HepG2 (cell line): ENCODE measurements around the gene STX4. TPM values are rescaled to one million over a fixed set of nuclear protein-coding genes. Genes with fewer than 3 reads are reported as not detected.

Experiments
- ATAC-seq: fragments of 200-7000 bp; cut with Tn5 transposase; 3 replicates; pipeline ENCODE4 v1.9.1; 2020; ENCODE audit warnings: mild to moderate bottlenecking, moderate library complexity
- BruUV-seq: library from RNA; stranded (reverse); fragments of 400-500 nt; replicated peaks from 2 replicates; lab custom pipeline; 2021; lab: Mats Ljungman, UMichigan
- CTCF ChIA-PET: fragments of 300-600 bp; formaldehyde crosslinking; extraction: SDS; loops from one replicate; lab custom pipeline; 2021; ENCODE audit warnings: low total read pairs, inconsistent platforms, low intra/inter-chr PET ratio; lab: Yijun Ruan, JAX
- POLR2A ChIA-PET: fragments of 350-600 bp; sonication (Branson Sonifier 250); formaldehyde crosslinking; loops from one replicate; lab custom pipeline; 2020; ENCODE audit warnings: antibody characterized with exemption, inconsistent platforms; lab: Yijun Ruan, JAX
- DNase-seq: peaks from one replicate; pipeline ENCODE4 v3.0.0-alpha.2; 2015; ENCODE audit warnings: low spot score
- FAIRE-seq: peaks from 3 replicates; lab custom pipeline; 2011; peaks lifted over from hg19 to GRCh38; lab: Jason Lieb, UNC
- H2AFZ ChIP-seq: one replicate; pipeline ENCODE4 v1.6.1; 2011; ENCODE audit warnings: low read length, inconsistent platforms
- H3K27ac ChIP-seq: fragments of 300-600 bp; 3 replicates; pipeline ENCODE4 v1.8.0; 2011; ENCODE audit warnings: mixed run types, mild to moderate bottlenecking, mixed read lengths, low read length, inconsistent platforms; ENCODE audit not compliant: insufficient read depth; ENCODE audit errors: extremely low read length
- H3K27me3 ChIP-seq, 2 experiments: fragments of 200-600 bp in 1 of 2; 2 replicates in 1 of 2; 3 replicates in 1 of 2; pipeline versions ENCODE4 v1.6.0 to v1.8.0; 2011; ENCODE audit warnings: low read length in 2 of 2, mild to moderate bottlenecking in 2 of 2, moderate library complexity in 2 of 2, inconsistent platforms in 1 of 2; ENCODE audit not compliant: insufficient read depth in 2 of 2, control insufficient read depth in 1 of 2
- H3K36me3 ChIP-seq, 2 experiments: fragments of 200-600 bp in 1 of 2; replicated peaks in 1 of 2; 2 replicates in 1 of 2; 3 replicates in 1 of 2; pipeline versions ENCODE4 v1.5.1 to v1.8.0; 2011; ENCODE audit warnings: low read length in 2 of 2, inconsistent platforms in 1 of 2; ENCODE audit not compliant: insufficient read depth in 2 of 2, control insufficient read depth in 1 of 2
- H3K4me1 ChIP-seq: 2 replicates; pipeline ENCODE4 v1.5.1; 2012; ENCODE audit warnings: low read length, inconsistent platforms; ENCODE audit not compliant: insufficient read depth
- H3K4me2 ChIP-seq: 2 replicates; pipeline ENCODE4 v1.6.0; 2011; ENCODE audit warnings: low read depth, low read length, inconsistent platforms
- H3K4me3 ChIP-seq, 3 experiments: fragments of 200-600 bp in 1 of 3; sonication (generic), shearing (Covaris generic) in 1 of 3; replicated peaks in 1 of 3; 2 replicates each; pipeline ENCODE4 v1.5.1; 2011 to 2016; ENCODE audit warnings: low read length in 3 of 3, inconsistent platforms in 2 of 3, low read depth in 2 of 3, mild to moderate bottlenecking in 2 of 3, control low read depth in 1 of 3, mixed read lengths in 1 of 3; ENCODE audit not compliant: insufficient read depth in 1 of 3
- H3K79me2 ChIP-seq: one replicate; pipeline ENCODE4 v1.6.1; 2011; ENCODE audit warnings: low read length, inconsistent platforms; ENCODE audit not compliant: insufficient read depth
- H3K9ac ChIP-seq: 2 replicates; pipeline ENCODE4 v1.6.0; 2011; ENCODE audit warnings: mild to moderate bottlenecking, low read depth, low read length, inconsistent platforms; ENCODE audit not compliant: insufficient read depth
- H3K9me3 ChIP-seq: 2 replicates; pipeline ENCODE4 v1.5.1; 2012; ENCODE audit warnings: mild to moderate bottlenecking, low read length
- H4K20me1 ChIP-seq: 2 replicates; pipeline ENCODE4 v1.6.0; 2011; ENCODE audit warnings: inconsistent platforms, mild to moderate bottlenecking, low read length, moderate library complexity; ENCODE audit not compliant: insufficient read depth
- AGO2 ChIP-seq: fragments of 200-400 bp; formaldehyde crosslinking; optimal IDR thresholded peaks from 2 replicates; pipeline ENCODE3; 2017; ENCODE audit warnings: mild to moderate bottlenecking, low read depth, low read length, moderate library complexity
- ELF4 ChIP-seq: sonication (generic); formaldehyde crosslinking; IDR thresholded peaks from 2 replicates; pipeline ENCODE4 v1.5.0; 2020; ENCODE audit warnings: missing genetic modification reagents, mild to moderate bottlenecking, moderate library complexity, borderline replicate concordance
- HDAC2 ChIP-seq: sonication (generic); formaldehyde crosslinking; IDR thresholded peaks from 2 replicates; pipeline ENCODE4 v1.4.0; 2020; ENCODE audit warnings: missing genetic modification reagents
- HDAC6 ChIP-seq: fragments of 200-600 bp; sonication (generic); IDR thresholded peaks from 2 replicates; pipeline ENCODE4 v1.7.0; 2017; ENCODE audit warnings: mild to moderate bottlenecking, antibody characterized with exemption, low read length, low read depth
- NCOA5 ChIP-seq: sonication (generic); formaldehyde crosslinking; IDR thresholded peaks from 2 replicates; pipeline ENCODE4 v1.4.0; 2020; ENCODE audit warnings: missing genetic modification reagents
- POLR2G ChIP-seq: fragments of 200-400 bp; formaldehyde crosslinking; IDR thresholded peaks from 2 replicates; pipeline ENCODE4 v1.6.1; 2018; ENCODE audit warnings: mild to moderate bottlenecking, low read depth, low read length, moderate library complexity
- RARA ChIP-seq: IDR thresholded peaks from 2 replicates; pipeline ENCODE4 v1.6.1; 2016; ENCODE audit warnings: missing genetic modification reagents, missing compliant biosample characterization
- RBM22 ChIP-seq: fragments of 200-400 bp; formaldehyde crosslinking; optimal IDR thresholded peaks from 2 replicates; pipeline ENCODE3; 2017; ENCODE audit warnings: mild to moderate bottlenecking, low read length, moderate library complexity
- SSRP1 ChIP-seq: IDR thresholded peaks from 2 replicates; pipeline ENCODE4 v1.6.1; 2016; ENCODE audit warnings: control low read depth
- ZC3H13 ChIP-seq: sonication (generic); formaldehyde crosslinking; IDR thresholded peaks from 2 replicates; pipeline ENCODE4 v1.8.1; 2023; ENCODE audit warnings: mild to moderate bottlenecking, missing genetic modification reagents, moderate library complexity
- ZNF230 ChIP-seq: sonication (generic); formaldehyde crosslinking; IDR thresholded peaks from 2 replicates; pipeline ENCODE4 v1.4.0; 2020; ENCODE audit warnings: mild to moderate bottlenecking, missing genetic modification reagents
- ZNF383 ChIP-seq: sonication (generic); formaldehyde crosslinking; IDR thresholded peaks from 2 replicates; pipeline ENCODE4 v1.4.0; 2020; ENCODE audit warnings: missing genetic modification reagents, mild to moderate bottlenecking, borderline replicate concordance
- WGBS: methylation state at CpG from one replicate; pipeline ENCODE4 v1.1.6; 2017; ENCODE audit warnings: low lambda C conversion rate; 5-methylcytosine and 5-hydroxymethylcytosine counted together
- in situ Hi-C: cut with HindIII; loops from 2 replicates; pipeline ENCODE4 v1.10.0; 2017; ENCODE audit warnings: low pct_unique_long_range_greater_than_20kb; ENCODE audit not compliant: extremely low pct_ligation_motif_present
- intact Hi-C: fragments of 100-400 bp; cut with micrococcal nuclease; formaldehyde crosslinking; loops from one replicate; pipeline ENCODE4 v1.10.0; 2022; ENCODE audit not compliant: unreplicated experiment
- polyA plus RNA-seq, 8 experiments: library from polyadenylated mRNA; depleted of rRNA in 3 of 8; stranded (reverse) in 7 of 8; unstranded in 1 of 8; fragments of >200 nt; fragmentation: Illumina TruSeq in 4 of 8; extraction: Trizol in 4 of 8; gene quantifications; 2 replicates each; pipeline versions ENCODE4 v1.2.1 to v1.2.3, GENCODE V29; 2011 to 2016; ENCODE audit warnings: low read depth in 4 of 8, missing spikeins in 1 of 8, mixed read lengths in 1 of 8; ENCODE audit not compliant: insufficient read depth in 1 of 8
- total RNA-seq, 5 experiments: library from RNA; depleted of rRNA; stranded (reverse); fragments of >200 nt; fragmentation: Illumina TruSeq; extraction: Trizol; gene quantifications; 2 replicates each; pipeline ENCODE4 v1.2.3, GENCODE V29; 2016; ENCODE audit warnings: low read depth in 1 of 5
- TF ChIP-seq, protein P1 (sequence below): sonication (generic); formaldehyde crosslinking; conservative IDR thresholded peaks from 2 replicates; pipeline ENCODE4 v1.4.0; 2020; ENCODE audit warnings: missing genetic modification reagents

STX4 gene
- total and polyA plus RNA-seq, 2 of the 13 experiments (the other 11 are each of a cell fraction or from before 2014, with no cell fraction given) = 29.2 to 34.6 TPM

GRCh38 chr16:31082368-31083045, 49.1 kb downstream of the STX4 start (continued):
- TF ChIP-seq NCOA5 (CRISPR knock-in tag) (no peak), ZNF383 (no peak), POLR2G (peak; percentile 43), ZC3H13 (CRISPR knock-in tag) (peak; percentile 86), ZNF230 (CRISPR knock-in tag) (no peak), HDAC2 (no peak), HDAC6 (no peak), SSRP1 (CRISPR knock-in tag) (0 out of 2 replicates have a peak, but pooled peaks have one; percentile 59), AGO2 (peak; percentile 65)
- TF ChIP-seq, protein P1, sequence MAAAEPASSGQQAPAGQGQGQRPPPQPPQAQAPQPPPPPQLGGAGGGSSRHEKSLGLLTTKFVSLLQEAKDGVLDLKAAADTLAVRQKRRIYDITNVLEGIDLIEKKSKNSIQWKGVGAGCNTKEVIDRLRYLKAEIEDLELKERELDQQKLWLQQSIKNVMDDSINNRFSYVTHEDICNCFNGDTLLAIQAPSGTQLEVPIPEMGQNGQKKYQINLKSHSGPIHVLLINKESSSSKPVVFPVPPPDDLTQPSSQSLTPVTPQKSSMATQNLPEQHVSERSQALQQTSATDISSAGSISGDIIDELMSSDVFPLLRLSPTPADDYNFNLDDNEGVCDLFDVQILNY (CRISPR knock-in tag) = no peak

DNA sequence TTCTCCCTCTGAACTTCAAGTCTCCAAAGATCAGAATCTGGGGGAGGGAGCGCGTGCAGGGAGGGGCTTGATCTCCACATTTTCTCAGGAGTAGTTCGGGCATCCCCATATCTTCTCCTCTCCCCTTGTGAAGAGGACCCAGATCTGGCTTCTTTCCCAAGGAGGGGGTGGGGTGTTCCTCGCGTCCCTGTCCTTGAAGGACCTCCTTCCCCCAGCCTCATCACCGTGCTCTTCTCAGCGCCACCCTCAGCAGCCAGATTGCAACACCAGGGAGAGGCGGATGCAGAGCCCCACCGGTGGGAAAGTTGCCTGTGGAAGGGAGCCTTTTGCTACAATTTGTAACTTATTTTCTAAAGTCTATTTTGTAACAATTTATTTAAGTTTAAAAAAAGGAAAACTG, 49.7 kb downstream of the STX4 start:
- Histone ChIP-seq H3K27ac (no peak overlapping the region), H3K27me3 (no peaks in the 10 kb centered on the region), H2AFZ (no peak overlapping the region), H3K9me3 (no peaks in the 10 kb centered on the region), H3K4me3 (no peak overlapping the region), H3K36me3 (peaks cover 20 to 31% of the 10 kb centered on the region in 2 experiments), H3K4me2 (no peak overlapping the region), H3K4me1 (no peaks in the 10 kb centered on the region), H4K20me1 (no peaks in the 10 kb centered on the region; the same call in 1 of the 2 replicates), H3K79me2 (no peaks in the 10 kb centered on the region), H3K9ac (no peak overlapping the region)
- WGBS = 93% methylated on average over 9 of the region's 9 CpGs
- in situ Hi-C loops = no loop called here
- FAIRE-seq = no peak
- no peak for DNase-seq
- intact Hi-C loops = no loop called here
- ChIA-PET POLR2A (no interaction called here), CTCF (no interaction called here)
- ATAC-seq = no peak
- BruUV-seq = no TSS peak
- TF ChIP-seq RARA (CRISPR knock-in tag) = no peak
- TF ChIP-seq RBM22 = peak; percentile 22
- no peak for TF ChIP-seq ELF4
